Brain microvascular endothelial cell (primary cell): ENCODE results near the gene LTK.

Source experiments
- DNase-seq: peaks from one replicate; pipeline ENCODE4 v3.0.0-alpha.2; 2020
- H3K27ac ChIP-seq: fragments of 250-450 bp; sonication (Bioruptor Pico); 2 replicates; pipeline ENCODE4 v1.5.1; 2020; ENCODE audit warnings: mild to moderate bottlenecking, moderate library complexity
- H3K27me3 ChIP-seq: fragments of 250-450 bp; sonication (Bioruptor Pico); replicated peaks from 2 replicates; pipeline ENCODE4 v1.5.1; 2020; ENCODE audit warnings: mild to moderate bottlenecking
- H3K36me3 ChIP-seq: fragments of 250-450 bp; sonication (Bioruptor Pico); replicated peaks from 2 replicates; pipeline ENCODE4 v1.5.1; 2020; ENCODE audit warnings: mild to moderate bottlenecking
- H3K4me3 ChIP-seq: 2 replicates; pipeline ENCODE4 v1.5.1; 2011; ENCODE audit warnings: low read depth, mild to moderate bottlenecking, control low read depth, low read length, moderate library complexity
- in situ Hi-C: cut with HindIII; loops from 2 replicates; pipeline ENCODE4 v1.10.0; 2017; ENCODE audit warnings: low sequenced_read_pairs, low pct_ligation_motif_present
- TF ChIP-seq, protein P1 (sequence below): IDR thresholded peaks from 2 replicates; pipeline ENCODE4 v1.5.1; 2011; ENCODE audit warnings: low read depth, mild to moderate bottlenecking, moderate library complexity, low read length, control low read depth, inconsistent platforms; ENCODE audit errors: missing control alignments

LTK gene

DNA sequence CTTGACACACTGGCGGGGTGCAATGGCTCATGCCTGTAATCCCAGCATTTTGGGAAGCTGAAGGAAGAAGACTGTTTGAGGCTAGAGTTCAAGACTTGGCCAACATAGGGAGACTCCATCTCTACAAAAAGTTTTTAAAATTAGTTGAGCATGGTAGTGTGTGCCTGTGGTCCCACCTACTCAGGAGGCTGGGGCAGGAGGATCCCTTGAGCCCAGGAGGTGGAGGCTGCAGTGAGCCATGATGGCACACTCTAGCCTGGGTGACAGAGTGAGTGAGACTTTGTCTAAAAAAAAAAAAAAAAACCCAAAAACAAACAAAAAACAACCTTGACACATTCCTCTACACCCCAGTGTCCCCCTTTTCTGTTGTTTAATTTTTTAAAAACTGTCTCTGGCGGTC, 24.0 kb downstream of the LTK start:
- H3K27ac ChIP-seq = no peak overlapping the region
- H3K4me3 ChIP-seq = no peak overlapping the region
- no peaks in the 10 kb centered on the region for H3K36me3 ChIP-seq
- in situ Hi-C loops = no loop called here
- peaks cover 9% of the 10 kb centered on the region for H3K27me3 ChIP-seq
- no peak for DNase-seq
- TF ChIP-seq, protein P1, sequence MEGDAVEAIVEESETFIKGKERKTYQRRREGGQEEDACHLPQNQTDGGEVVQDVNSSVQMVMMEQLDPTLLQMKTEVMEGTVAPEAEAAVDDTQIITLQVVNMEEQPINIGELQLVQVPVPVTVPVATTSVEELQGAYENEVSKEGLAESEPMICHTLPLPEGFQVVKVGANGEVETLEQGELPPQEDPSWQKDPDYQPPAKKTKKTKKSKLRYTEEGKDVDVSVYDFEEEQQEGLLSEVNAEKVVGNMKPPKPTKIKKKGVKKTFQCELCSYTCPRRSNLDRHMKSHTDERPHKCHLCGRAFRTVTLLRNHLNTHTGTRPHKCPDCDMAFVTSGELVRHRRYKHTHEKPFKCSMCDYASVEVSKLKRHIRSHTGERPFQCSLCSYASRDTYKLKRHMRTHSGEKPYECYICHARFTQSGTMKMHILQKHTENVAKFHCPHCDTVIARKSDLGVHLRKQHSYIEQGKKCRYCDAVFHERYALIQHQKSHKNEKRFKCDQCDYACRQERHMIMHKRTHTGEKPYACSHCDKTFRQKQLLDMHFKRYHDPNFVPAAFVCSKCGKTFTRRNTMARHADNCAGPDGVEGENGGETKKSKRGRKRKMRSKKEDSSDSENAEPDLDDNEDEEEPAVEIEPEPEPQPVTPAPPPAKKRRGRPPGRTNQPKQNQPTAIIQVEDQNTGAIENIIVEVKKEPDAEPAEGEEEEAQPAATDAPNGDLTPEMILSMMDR = no peak

DNA sequence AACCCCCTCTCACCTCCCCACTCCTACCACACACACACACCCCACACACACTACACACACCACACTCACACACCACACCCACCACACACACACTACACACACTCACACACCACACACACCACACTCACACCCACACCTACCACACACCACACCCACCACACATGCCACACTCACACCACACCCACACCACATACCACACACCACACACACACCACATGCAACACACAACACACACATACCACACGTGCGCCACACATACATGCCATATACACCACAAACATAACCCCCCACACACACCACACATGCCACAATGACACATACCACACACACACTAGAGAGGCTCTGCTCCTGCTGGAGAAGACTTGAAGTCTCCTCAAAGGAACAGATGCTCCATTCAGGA, 25.8 kb downstream of the LTK start:
- TF ChIP-seq, protein P1 = no peak
- Histone ChIP-seq H3K36me3 (no peaks in the 10 kb centered on the region), H3K27ac (no peak overlapping the region), H3K27me3 (no peaks in the 10 kb centered on the region), H3K4me3 (no peak overlapping the region)
- no peak for DNase-seq
- in situ Hi-C loops = no loop called here

DNA sequence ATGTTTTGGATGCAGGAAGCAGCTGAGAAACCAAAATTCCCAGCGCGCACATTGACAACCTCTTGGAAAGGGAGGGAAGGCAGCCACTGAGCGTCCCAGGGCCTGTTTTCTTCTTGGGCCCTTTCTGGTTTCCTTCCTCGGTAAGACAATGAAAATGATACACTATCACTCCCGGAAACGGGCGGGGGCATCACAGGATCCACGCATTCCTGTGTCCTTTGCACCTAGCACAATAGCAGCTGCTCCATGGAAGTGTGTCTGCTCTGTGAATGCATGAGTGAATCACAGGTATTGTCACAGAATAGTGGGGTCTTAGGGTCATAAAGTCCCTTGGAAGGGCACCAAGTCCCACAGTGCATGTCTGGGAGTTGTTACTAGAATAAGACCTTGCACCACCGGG, 26.2 kb downstream of the LTK start:
- DNase-seq = no peak
- no peaks in the 10 kb centered on the region for H3K36me3 ChIP-seq
- no peaks in the 10 kb centered on the region for H3K27me3 ChIP-seq
- H3K27ac ChIP-seq = no peak overlapping the region
- in situ Hi-C loops = no loop called here
- TF ChIP-seq, protein P1 = no peak
- H3K4me3 ChIP-seq = no peak overlapping the region

DNA sequence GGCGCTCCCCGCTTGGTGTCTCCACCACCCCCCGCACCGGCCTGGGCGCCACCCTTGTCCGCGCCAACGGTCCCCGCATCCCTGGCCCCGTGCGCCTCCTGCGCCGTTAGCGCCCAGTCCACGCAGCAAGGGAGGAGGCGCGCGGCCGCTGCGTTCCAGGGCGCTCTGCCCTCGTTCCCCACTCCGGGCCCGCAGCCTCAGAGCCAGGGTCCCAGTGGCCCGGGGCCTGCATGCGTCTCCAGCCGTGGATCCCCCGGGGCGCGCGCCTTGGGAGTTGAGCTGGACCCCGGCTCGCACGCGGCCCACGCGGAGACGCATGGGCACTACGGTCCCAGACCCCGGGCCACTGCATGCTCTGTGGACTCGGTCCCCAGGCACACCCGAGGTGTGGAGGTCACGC, 27.3 kb downstream of the LTK start:
- in situ Hi-C loops = no loop called here
- no peak for DNase-seq
- TF ChIP-seq, protein P1 = no peak

DNA sequence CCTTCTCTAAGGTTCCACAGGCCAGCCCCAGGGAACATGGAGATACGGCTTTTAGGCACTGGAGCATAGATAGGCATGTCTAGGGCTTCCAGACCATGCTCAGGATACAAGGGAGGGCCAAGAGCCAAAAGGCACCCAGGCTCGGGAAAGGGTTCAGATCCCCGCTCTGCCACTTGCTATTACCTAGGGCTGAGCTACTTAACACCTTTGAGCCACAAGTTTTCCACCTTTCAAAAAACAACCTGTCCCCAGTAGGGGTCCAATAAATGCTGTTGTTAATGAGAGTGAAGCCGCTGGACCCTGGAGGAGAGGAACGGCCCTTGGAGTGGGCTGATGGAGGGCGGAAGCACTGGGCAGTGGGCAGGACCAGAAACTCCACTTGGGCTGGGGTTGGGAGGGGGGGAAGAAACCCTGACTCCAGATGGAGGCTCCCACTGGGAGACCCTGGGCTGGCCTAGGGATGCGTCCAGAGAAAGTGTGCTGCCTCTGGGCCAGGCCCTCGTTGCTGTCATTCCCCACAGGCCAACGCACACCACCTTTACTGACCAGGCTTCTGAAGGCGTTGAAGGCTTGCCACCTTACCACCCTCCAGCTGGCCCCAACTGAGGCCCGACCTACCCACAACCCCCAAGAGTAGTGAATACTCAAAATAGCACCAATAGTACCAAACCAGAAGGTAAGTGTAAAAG, 28.5 kb downstream of the LTK start:
- Histone ChIP-seq H3K36me3 (peaks cover 21% of the 10 kb centered on the region), H3K4me3 (no peak overlapping the region), H3K27me3 (no peaks in the 10 kb centered on the region), H3K27ac (no peak overlapping the region)
- in situ Hi-C loops = no loop called here
- TF ChIP-seq, protein P1 = no peak
- no peak for DNase-seq

More for the DNA sequence above, 27.3 kb downstream of the LTK start:
- H3K27ac ChIP-seq = no peak overlapping the region
- peaks cover 10% of the 10 kb centered on the region for H3K36me3 ChIP-seq
- H3K4me3 ChIP-seq = no peak overlapping the region
- H3K27me3 ChIP-seq = no peaks in the 10 kb centered on the region

DNA sequence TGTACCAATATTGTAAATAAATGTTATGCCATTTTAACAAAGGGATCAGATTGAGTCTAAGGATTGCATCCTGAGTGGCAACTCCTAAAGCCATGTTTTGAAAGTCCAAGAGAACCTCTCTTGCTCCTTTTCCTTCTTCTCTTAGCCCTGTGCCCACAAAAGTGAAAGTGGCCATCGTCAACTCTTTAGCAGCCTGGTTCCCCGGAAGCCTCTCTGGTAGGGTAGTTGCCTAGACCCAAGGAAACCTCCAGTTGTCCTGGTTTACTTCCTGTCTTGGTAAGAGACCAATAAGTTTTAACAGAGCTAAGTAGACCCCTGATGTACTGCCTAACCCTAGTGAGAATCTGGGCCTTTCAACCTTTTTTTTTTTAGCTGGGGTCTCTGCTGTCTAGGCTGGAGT, 30.1 kb downstream of the LTK start:
- Histone ChIP-seq H3K27me3 (no peaks in the 10 kb centered on the region), H3K27ac (no peak overlapping the region), H3K36me3 (peaks cover 33% of the 10 kb centered on the region), H3K4me3 (no peak overlapping the region)
- TF ChIP-seq, protein P1 = no peak
- no peak for DNase-seq
- in situ Hi-C loops = no loop called here
